Dendritic cell treated with granulocyte-macrophage colony-stimulating factor and Interleukin-4, amounts not matched to agents 40 ng/mL and 50 ng/mL, for 4 days (primary cell): ENCODE measurements around the gene GNB1L.

Source experiments
- H3K27ac Mint-ChIP-seq: one replicate; pipeline ENCODE4 v1.8.0; 2022; ENCODE audit warnings: mild to moderate bottlenecking, mixed read lengths
- H3K27me3 Mint-ChIP-seq: one replicate; pipeline ENCODE4 v1.8.0; 2022; ENCODE audit warnings: mild to moderate bottlenecking, mixed read lengths
- H3K36me3 Mint-ChIP-seq: one replicate; pipeline ENCODE4 v1.8.0; 2022; ENCODE audit warnings: low read depth, mixed read lengths
- H3K4me1 Mint-ChIP-seq: one replicate; pipeline ENCODE4 v1.8.0; 2022; ENCODE audit warnings: low read depth, mixed read lengths
- H3K4me3 Mint-ChIP-seq: one replicate; pipeline ENCODE4 v1.8.0; 2022; ENCODE audit warnings: mild to moderate bottlenecking, moderate library complexity, mixed read lengths
- H3K9me3 Mint-ChIP-seq: one replicate; pipeline ENCODE4 v1.8.0; 2022; ENCODE audit warnings: mixed read lengths
- intact Hi-C: fragments of 100-400 bp; cut with micrococcal nuclease; formaldehyde crosslinking; loops from one replicate; pipeline ENCODE4 v1.15.0; 2022

The GNB1L gene, protein sequence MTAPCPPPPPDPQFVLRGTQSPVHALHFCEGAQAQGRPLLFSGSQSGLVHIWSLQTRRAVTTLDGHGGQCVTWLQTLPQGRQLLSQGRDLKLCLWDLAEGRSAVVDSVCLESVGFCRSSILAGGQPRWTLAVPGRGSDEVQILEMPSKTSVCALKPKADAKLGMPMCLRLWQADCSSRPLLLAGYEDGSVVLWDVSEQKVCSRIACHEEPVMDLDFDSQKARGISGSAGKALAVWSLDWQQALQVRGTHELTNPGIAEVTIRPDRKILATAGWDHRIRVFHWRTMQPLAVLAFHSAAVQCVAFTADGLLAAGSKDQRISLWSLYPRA

DNA sequence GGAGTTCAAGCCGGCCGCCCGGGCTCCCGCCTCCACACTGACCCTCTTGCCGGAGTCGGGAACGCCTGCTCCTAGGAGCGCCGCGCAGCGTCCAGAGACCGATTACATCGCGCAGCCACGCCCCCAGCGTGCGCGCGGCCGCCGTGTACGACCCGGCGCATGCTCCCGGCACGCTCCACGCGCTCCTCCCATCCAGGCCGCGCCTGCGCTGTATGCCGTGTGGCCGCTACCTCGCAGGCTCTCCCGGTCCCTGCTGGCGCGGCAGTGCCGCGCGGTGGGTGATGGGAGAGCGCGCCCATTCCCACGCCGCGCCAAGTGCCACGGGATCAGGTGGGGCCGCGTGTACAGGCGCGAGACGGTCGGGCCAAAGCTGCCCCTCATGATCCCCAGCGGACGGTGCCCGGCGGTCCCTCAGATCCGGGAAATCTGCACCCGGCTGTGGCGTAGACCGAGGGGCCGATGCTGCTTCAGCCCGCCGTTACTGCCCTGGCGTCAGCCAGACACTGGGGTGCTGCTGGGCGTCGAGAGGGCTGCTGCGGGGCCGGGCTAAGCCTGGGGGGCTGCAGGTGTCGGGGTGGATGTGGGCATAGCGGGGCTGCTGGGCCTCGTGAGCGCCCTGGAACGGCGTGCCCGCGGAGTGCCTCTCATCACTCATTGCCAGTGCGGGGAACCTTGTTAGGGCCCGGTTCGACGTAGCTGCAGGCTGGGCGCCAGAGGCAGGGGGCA, at the start of gene GNB1L, which contains the start of gene RTL10:
Gene GNB1L (minus strand): TSS at position 97 of the 726 bp plus-strand sequence. CDS start 33,519 bp downstream, outside the sequence.
Gene RTL10 (minus strand): TSS at position 97 of the 726 bp plus-strand sequence. CDS start 2,613 bp downstream, outside the sequence.
- Mint-ChIP-seq H3K4me1 (peaks cover 42% of the 10 kb centered on the region), H3K36me3 (peaks cover 51% of the 10 kb centered on the region), H3K9me3 (no peaks in the 10 kb centered on the region), H3K27me3 (no peaks in the 10 kb centered on the region), H3K27ac (peak within 1 kb of the TSS; percentile 96), H3K4me3 (peak within 1 kb of the TSS; percentile 93)
- intact Hi-C loops: no loop called here

DNA sequence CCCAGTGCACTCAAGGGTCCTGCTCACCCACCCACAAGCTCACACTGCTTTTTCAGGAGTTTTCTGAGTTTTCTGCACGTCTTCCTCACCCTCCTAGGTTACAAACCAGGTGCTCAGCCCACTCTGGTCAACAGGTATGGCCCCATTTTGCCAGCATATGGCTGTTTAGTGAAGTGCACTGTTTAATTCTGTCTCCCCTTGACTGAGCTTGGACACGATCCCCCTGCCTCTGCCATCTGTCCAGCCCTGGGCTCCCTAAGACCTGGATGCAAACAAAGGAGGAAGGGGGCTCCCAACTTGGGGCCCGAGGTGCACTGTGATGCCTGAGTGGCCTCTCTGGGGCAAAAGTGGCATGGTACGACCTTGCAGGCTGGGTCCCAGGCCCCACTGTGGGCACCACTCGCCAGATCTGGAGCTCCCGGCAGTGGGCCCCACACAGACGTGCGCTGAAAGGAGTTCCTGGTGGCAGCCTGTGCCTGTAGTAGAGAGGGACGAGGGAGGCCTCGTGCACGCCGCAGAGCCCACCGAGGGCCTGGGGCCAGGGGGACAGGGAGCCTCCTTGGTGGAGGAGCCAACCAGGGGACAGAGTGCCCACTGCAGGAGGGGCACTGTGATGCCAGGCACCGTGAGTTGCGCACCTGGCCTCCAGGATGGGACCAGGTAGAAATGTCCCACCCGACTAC, 49.6 kb upstream of the GNB1L start:
- Mint-ChIP-seq H3K27ac (no peak overlapping the region), H3K4me3 (no peak overlapping the region)

DNA sequence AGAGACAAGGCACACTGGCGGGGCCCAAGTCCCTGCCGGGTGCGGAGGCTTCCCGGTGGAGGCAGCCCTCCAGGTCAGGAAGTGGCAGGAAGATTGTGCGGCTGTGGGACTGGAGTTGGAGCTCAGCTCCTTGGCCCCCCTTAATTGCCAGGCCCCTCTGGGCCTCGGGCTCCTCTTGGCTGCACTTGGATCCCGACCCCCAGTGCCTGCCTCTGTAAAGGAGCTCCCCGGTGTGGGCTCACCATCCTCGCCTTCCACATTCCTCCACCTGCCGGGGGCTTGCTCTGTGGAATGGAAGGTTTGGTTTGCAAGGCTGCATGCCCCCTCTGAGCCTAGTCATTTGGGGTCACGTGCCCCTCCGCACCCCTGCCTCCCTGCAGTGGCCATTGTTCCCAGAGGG, 48.8 kb upstream of the GNB1L start:
- Mint-ChIP-seq H3K36me3 (peaks cover 83% of the 10 kb centered on the region), H3K9me3 (no peaks in the 10 kb centered on the region), H3K27me3 (no peaks in the 10 kb centered on the region), H3K4me3 (no peak overlapping the region), H3K27ac (no peak overlapping the region), H3K4me1 (no peaks in the 10 kb centered on the region)
- intact Hi-C loops: no loop called here

More for the DNA sequence above, 49.6 kb upstream of the GNB1L start:
- no peaks in the 10 kb centered on the region for H3K4me1 Mint-ChIP-seq
- no peaks in the 10 kb centered on the region for H3K27me3 Mint-ChIP-seq
- no peaks in the 10 kb centered on the region for H3K9me3 Mint-ChIP-seq
- H3K36me3 Mint-ChIP-seq: peaks cover 82% of the 10 kb centered on the region
- intact Hi-C loops: no loop called here

DNA sequence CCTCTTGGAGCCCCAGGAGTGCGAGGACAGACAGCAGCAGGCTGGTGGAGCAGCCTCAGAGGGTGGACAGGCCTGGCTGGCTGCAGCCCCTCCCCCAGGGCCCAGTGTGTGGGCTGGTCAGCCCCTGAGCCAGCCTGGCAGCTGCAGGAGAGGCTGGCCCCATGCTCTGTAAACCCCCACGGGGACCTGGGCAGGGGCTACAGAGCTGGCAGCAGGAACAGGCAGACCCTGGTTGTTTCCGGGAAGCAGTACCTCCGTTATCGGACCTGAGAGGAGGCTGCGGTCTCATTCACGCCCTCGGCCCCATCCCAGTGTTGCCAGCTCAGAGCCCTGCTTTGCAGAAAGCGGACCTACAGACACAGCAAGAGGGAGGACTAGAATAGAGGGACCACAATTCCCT, 48.4 kb upstream of the GNB1L start:
- Mint-ChIP-seq H3K27ac (no peak overlapping the region), H3K36me3 (peaks cover 83% of the 10 kb centered on the region), H3K9me3 (no peaks in the 10 kb centered on the region), H3K4me1 (no peaks in the 10 kb centered on the region), H3K4me3 (no peak overlapping the region), H3K27me3 (no peaks in the 10 kb centered on the region)
- intact Hi-C loops: no loop called here

DNA sequence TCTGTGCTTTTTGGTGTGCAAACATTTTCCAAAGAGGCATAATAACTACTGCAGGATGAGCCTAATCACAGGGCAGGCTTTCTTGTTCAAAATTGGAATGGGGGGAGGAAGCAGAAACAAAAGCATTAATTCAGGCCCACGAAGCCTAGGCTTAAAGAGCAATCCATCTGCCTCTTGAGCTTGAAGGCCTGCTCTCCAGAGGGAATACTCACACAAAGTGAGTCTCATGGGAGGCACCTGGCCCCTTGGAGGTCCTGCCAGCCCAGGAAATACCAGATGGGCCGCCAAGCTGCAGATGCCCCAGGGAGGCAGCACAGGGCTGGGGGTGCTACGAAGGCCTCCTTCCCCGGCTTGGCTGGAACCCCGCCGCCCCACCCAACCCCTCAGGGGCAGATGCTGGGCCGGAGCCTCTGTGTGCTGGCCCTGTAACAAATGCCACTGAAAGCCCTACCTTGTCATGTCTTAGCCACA, 47.6 kb upstream of the GNB1L start:
- Mint-ChIP-seq H3K36me3 (peaks cover 83% of the 10 kb centered on the region), H3K4me1 (no peaks in the 10 kb centered on the region), H3K9me3 (no peaks in the 10 kb centered on the region), H3K27me3 (no peaks in the 10 kb centered on the region), H3K4me3 (no peak overlapping the region), H3K27ac (no peak overlapping the region)
- intact Hi-C loops: no loop called here

DNA sequence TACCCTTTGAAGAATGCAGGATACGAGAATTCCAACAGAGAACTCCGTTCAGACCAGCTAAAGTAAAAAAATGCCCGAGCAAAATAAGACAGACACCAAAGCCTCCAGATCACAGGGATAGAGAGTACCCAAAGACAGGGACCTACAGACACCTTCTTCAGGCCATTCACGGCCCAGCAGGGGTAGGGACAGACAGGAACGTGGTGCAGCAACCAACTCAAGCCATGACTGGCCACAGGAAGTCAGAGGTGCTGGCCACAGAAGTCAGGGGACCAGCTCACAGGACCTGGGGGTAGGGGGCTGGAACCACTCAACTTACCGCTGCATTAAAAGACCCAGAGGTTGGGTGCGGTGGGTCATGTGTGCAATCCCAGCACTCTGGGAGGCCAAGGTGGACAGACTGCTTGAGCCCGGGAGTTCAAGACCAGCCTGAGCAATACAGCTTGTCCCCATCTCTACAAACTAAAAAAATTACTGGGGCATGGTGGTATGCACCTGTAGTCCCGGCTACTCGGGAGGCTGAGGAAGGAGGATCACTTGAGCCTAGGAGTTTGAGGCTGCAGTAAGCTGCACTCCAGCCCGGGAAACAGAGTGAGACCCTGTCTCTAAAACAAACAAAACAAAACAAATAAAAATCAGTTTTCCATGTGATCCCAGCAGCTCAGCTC, 47.0 kb upstream of the GNB1L start:
- Mint-ChIP-seq H3K9me3 (no peaks in the 10 kb centered on the region), H3K27me3 (no peaks in the 10 kb centered on the region), H3K4me3 (no peak overlapping the region), H3K36me3 (peaks cover 83% of the 10 kb centered on the region), H3K27ac (no peak overlapping the region), H3K4me1 (no peaks in the 10 kb centered on the region)
- intact Hi-C loops: no loop called here

DNA sequence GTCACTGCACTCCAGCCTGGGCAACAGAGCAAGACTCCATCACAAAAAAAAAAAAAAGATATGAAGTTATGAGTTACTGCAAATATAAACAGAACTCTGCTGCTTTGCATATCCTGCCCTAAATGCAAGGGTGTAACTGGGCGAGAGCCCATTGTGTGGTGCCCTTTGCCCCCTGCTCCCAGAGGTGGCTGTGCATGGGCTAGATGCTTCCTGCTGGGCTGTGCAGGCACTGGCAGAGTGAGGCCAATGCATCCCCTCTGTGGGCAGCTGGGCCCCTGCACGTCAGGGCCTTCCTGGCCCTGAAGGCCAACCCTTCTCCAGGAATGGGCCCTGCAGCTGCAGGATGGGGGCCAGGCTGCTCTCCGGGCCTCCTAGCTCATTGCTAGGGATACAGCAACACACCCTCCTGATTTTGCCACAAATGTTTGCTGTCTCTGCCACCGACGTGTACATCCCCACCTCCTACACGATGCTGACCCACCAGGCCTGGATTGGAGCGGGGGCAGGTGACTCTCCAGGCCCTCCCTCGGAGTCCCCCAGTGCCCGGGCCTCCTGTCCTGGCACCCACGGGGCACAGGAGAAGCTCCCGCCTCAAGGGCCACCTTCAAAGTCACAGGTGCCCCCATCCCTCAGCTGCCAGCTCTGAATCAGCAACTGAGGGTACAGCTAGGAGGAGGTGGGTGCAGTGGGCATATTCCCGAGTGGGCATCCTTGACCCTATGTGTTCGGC, 46.2 kb upstream of the GNB1L start:
- intact Hi-C loops: no loop called here
- Mint-ChIP-seq H3K4me3 (no peak overlapping the region), H3K9me3 (no peaks in the 10 kb centered on the region), H3K27me3 (no peaks in the 10 kb centered on the region), H3K36me3 (peaks cover 83% of the 10 kb centered on the region), H3K27ac (no peak overlapping the region), H3K4me1 (no peaks in the 10 kb centered on the region)

DNA sequence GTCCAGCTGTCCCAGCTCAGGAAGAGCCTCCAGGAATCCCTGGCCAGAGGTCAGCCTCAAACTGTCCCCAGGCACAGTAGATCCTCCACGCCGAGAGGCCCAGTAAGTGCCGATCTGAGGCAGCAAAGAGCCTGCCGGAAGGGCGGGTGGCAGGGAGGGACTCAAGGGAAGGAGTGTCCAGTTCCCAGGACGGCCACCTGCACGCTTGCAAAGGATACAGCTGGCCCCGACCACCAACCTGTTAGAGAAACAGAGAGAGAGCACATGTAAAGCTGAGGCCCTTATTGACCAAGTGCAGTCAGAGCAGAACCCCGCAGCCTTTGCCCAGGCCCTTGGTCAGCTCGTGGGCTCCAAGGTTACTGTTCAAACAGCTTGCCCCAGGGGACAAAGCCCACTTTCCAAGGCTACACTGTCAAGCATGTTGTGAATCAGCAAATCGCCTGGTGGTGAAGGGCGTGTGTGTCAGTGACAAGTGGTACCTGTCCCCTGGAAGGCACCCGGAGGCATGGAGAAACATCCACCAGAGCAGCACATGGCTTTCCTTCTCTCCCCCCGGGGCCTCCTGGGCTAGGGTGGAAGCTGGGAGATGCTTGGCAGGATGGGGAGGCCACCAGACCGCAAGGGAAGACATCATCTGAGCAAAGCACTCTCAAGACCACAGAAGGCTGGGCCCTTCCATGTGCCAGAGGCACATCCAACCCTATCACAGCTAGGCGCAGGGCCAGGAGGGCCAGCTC, 44.3 kb upstream of the GNB1L start:
- Mint-ChIP-seq H3K27me3 (no peaks in the 10 kb centered on the region), H3K9me3 (no peaks in the 10 kb centered on the region), H3K36me3 (peaks cover 86% of the 10 kb centered on the region), H3K4me1 (no peaks in the 10 kb centered on the region), H3K27ac (no peak overlapping the region), H3K4me3 (no peak overlapping the region)
- intact Hi-C loops: no loop called here

DNA sequence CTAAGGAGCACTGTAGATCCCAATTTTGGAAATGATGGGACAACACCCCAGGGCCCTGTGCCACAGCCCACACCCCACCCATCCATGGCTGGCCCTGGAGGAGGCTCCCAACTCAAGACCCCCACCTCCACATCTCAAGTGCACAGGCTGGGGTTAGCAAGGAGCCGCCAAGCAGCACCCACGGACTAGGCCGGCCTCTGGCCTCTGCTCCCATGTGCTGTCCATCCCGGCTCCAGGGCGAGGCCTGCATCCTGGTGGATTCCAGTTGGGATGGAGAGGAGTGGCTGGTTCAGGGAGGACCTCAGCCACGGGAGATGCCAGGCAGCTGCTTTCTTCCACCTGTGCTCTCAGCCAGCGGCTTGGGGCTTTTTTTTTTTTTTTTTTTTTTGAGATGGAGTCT, 43.5 kb upstream of the GNB1L start:
- Mint-ChIP-seq H3K36me3 (peaks cover 86% of the 10 kb centered on the region), H3K9me3 (no peaks in the 10 kb centered on the region), H3K27me3 (no peaks in the 10 kb centered on the region), H3K4me1 (no peaks in the 10 kb centered on the region), H3K4me3 (no peak overlapping the region), H3K27ac (no peak overlapping the region)
- intact Hi-C loops: no loop called here

DNA sequence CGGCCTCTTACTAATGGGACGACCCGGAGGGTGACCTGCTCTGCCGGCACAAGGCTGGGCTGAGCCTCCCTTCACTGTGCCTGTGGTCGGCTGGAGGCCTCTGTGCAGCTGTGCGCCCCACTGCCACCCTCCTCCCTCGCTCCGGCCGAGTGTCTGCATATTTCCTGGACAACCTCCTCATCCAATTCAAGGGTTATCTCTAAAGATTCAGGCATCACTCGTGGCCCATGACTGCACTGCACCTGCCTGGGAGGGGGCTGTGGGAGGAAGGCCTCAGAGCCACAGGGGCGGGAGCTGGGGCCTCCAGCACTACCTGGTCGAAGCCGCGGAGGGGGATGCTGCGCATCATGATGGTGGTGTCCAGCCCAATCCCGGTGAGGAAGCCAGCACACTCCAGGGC, 43.1 kb upstream of the GNB1L start:
- H3K27ac Mint-ChIP-seq: no peak overlapping the region
- H3K4me3 Mint-ChIP-seq: no peak overlapping the region
- H3K4me1 Mint-ChIP-seq: peaks cover under 1% of the 10 kb centered on the region
- intact Hi-C loops: no loop called here
- H3K27me3 Mint-ChIP-seq: no peaks in the 10 kb centered on the region
- peaks cover 86% of the 10 kb centered on the region for H3K36me3 Mint-ChIP-seq
- H3K9me3 Mint-ChIP-seq: no peaks in the 10 kb centered on the region

DNA sequence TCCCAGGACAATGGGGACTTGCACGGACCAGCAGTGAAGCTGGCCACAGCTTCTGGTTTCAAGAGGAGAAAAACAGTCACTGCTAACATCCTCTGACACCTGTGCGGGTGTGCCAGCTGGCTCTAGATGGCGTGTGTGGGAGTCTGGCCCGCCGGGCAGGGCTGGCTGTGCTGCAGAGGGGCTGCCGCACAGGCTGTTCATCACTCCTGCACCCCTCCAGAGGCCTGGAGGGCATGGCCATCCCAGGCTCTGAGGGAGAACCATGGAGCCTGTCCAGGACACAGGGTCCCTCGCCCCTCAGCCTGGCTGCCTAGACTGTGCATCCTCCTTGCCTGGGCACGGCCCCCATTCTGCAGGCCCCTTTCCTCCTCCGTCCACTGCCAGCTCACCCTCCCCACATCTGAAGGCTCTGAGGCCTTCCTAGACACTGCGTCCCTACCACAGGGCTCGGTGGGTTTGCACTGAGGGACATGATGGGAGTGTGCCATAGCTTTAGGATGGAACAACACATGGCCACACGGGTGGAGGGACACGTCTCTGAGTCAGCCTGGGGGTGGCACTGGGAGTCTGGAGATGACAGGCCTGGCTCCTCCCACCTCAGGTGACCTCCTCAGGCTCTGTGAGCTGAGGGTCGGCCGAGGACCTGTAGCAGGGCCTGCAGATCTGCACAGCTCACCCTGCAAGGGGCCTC, 42.1 kb upstream of the GNB1L start:
- Mint-ChIP-seq H3K9me3 (no peaks in the 10 kb centered on the region), H3K4me3 (no peak overlapping the region), H3K4me1 (peaks cover 9% of the 10 kb centered on the region), H3K27ac (no peak overlapping the region), H3K27me3 (peaks cover 7% of the 10 kb centered on the region), H3K36me3 (peaks cover 86% of the 10 kb centered on the region)
- intact Hi-C loops: no loop called here

DNA sequence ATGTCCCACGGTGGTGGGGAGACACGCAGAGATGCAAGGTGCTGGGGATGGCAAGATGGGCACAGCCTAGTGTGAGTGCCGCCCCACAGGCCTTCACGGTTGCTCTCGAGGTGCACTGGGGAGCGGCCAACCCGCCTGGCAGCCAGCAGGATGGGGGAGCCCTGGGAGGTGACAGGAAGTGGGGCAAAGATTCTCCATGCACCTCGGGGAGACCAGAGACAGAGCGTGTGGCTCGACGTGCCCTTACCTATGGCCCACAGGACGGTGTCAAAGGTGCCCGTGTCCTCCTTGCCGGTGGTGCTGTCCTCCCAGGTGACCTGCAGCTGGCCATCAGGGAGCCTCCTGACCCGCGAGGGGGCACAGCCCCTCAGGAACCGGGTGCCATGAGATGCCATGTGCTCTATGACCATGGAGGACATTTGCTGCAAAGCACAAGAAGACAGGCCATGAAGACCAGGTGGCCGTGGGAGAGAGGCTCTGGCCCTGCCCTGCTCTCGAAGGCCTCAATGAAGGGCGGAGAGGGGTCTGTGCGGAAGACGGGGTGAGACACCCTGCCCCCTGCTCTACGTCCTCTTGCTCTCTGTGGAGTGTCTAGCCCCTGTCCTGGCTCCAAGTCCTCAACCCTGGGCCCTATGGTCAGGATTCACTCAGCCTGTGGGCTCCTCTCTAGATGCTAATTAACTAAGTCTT, 40.6 kb upstream of the GNB1L start:
- Mint-ChIP-seq H3K9me3 (no peaks in the 10 kb centered on the region), H3K4me3 (no peak overlapping the region), H3K27me3 (peaks cover 9% of the 10 kb centered on the region), H3K27ac (no peak overlapping the region), H3K36me3 (peaks cover 90% of the 10 kb centered on the region), H3K4me1 (peaks cover 19% of the 10 kb centered on the region)
- intact Hi-C loops: no loop called here
